Mucosa of descending colon (tissue), 3 donors: ENCODE results near the gene CDK14. TPM values are rescaled to one million over a fixed set of nuclear protein-coding genes. Genes with fewer than 3 reads are reported as not detected.

Experiments
- ATAC-seq: fragments of 200-7000 bp; cut with Tn5 transposase; one replicate; pipeline ENCODE4 v1.9.1; 2020; ENCODE audit warnings: mild to moderate bottlenecking, moderate library complexity
- DNase-seq, 3 donors: peaks; one replicate each; pipeline ENCODE4 v3.0.0-alpha.2; 2020
- H3K36me3 ChIP-seq: fragments of 200-600 bp; one replicate; pipeline ENCODE4 v1.8.0; 2021; ENCODE audit warnings: low read depth, mild to moderate bottlenecking
- H3K4me1 ChIP-seq: fragments of 200-600 bp; one replicate; pipeline ENCODE4 v1.8.0; 2021; ENCODE audit warnings: low read depth, mild to moderate bottlenecking
- H3K4me3 ChIP-seq: fragments of 200-600 bp; one replicate; pipeline ENCODE4 v1.8.0; 2021; ENCODE audit warnings: mild to moderate bottlenecking
- H3K9me3 ChIP-seq: fragments of 200-600 bp; one replicate; pipeline ENCODE4 v1.8.0; 2021; ENCODE audit warnings: mild to moderate bottlenecking
- CTCF ChIP-seq: fragments of 200-600 bp; IDR thresholded peaks from one replicate; pipeline ENCODE4 v1.8.0; 2022; ENCODE audit warnings: antibody characterized with exemption, mild to moderate bottlenecking
- intact Hi-C, 2 donors: fragments of 100-400 bp; cut with DNase I in 1 of 2; cut with micrococcal nuclease in 1 of 2; formaldehyde crosslinking; loops; one replicate each; pipeline versions ENCODE4 v1.11.0 to v1.11.1; 2022; cut with DNase I, micrococcal nuclease
- total RNA-seq, 3 donors: library from RNA; stranded (reverse); fragmentation: NEBNext Ultra II Directional in 2 of 3; extraction: Animal tissue kit (Norgen Biotek cat#: 25700) in 2 of 3; gene quantifications; one replicate each; pipeline versions ENCODE4 v1.2.1 to v1.2.4, GENCODE V29; 2021 to 2023
- donor health status: DM: no; HTN: no; CAD: no; lungs with moderate emphysema.
- donor health status: DM: no; HTN: no; CAD: no.
- donor health status: DM: no; HTN: yes; CAD: no.

CDK14 gene
- total RNA-seq, 3 donors from 2014 or later = 5.4 to 24.4 (median 5.6) TPM

- no peak for TF ChIP-seq CTCF
- Histone ChIP-seq H3K9me3 (no peaks in the 10 kb centered on the region), H3K36me3 (no peaks in the 10 kb centered on the region), H3K4me3 (no peak overlapping the region), H3K4me1 (no peaks in the 10 kb centered on the region)
- ATAC-seq = no peak
- intact Hi-C loops = no loop called here
- DNase-seq = no peak
These were observed 58.8 kb downstream of the CDK14 start for GRCh38 chr7:90654718-90655427.

DNA sequence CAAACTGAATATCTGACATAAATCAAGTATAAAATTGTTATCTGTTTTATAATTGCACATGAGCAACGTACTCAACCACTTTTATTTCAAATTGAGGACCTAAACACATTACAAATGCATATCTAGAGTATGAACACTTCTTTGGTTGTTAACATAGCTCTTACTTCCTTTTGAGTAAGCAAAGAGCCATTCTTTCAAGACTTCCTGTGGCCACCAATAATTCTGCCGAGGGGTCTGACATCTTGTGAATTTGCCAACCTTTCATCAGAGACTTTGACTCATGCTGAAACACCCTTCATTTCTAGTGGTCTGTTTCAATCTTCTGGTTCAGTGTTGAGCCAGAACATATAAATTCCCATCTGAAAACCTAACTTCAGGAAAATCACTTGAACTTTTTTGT lies 59.4 kb downstream of the CDK14 start:
- ATAC-seq = no peak
- no peaks in the 10 kb centered on the region for H3K9me3 ChIP-seq
- no peaks in the 10 kb centered on the region for H3K4me1 ChIP-seq
- H3K4me3 ChIP-seq = no peak overlapping the region
- H3K36me3 ChIP-seq = no peaks in the 10 kb centered on the region
- intact Hi-C loops = no loop called here
- no peak for DNase-seq
- TF ChIP-seq CTCF = no peak

GRCh38 chr7:90657481-90657880 lies 61.4 kb downstream of the CDK14 start:
- no peaks in the 10 kb centered on the region for H3K36me3 ChIP-seq
- H3K4me3 ChIP-seq = no peak overlapping the region
- intact Hi-C loops = no loop called here
- no peak for TF ChIP-seq CTCF
- H3K4me1 ChIP-seq = no peaks in the 10 kb centered on the region
- H3K9me3 ChIP-seq = no peaks in the 10 kb centered on the region
- no peak for DNase-seq
- ATAC-seq = no peak

DNA sequence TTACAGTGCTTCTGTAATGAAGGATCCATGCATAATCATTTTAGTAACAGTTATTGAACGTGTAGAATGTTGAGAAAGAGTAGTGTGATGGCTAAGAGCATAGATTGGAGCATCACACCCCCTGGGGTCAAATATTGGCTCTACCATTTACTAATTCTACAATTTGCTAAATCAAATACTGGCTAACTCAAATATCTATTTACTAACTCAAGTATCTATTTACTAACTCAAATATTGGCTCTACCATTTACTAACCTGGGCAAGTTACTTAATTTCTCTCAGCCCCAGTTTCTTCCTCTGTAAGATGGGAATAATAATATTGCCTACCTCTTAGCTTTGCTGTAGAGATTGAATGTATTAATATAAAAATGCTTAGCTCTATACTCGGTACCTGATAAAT lies 64.0 kb downstream of the CDK14 start:
- ATAC-seq (no peak), DNase-seq (no peak)
- H3K4me1 ChIP-seq = no peaks in the 10 kb centered on the region
- H3K4me3 ChIP-seq = no peak overlapping the region
- TF ChIP-seq CTCF = no peak
- no peaks in the 10 kb centered on the region for H3K36me3 ChIP-seq
- intact Hi-C loops = no loop called here
- H3K9me3 ChIP-seq = no peaks in the 10 kb centered on the region

GRCh38 chr7:90660819-90661218 lies 64.7 kb downstream of the CDK14 start:
- H3K9me3 ChIP-seq = no peaks in the 10 kb centered on the region
- intact Hi-C loops = no loop called here
- no peak for TF ChIP-seq CTCF
- H3K4me1 ChIP-seq = no peaks in the 10 kb centered on the region
- no peaks in the 10 kb centered on the region for H3K36me3 ChIP-seq
- ATAC-seq (no peak), DNase-seq (no peak)
- H3K4me3 ChIP-seq = no peak overlapping the region
